HTERT RPE-1 (cell line): Measurements from ENCODE around the gene CCDC184.
"Not testable (repeated sequence)": the region's sequence is repeated elsewhere in the genome, so short reads cannot be mapped to it uniquely, and the experiment has no call there.

Experiments
- in situ Hi-C: fragments of 300-500 bp; cut with MboI; formaldehyde crosslinking; loops from 4 replicates; pipeline ENCODE4 v1.14.3; 2020; ENCODE audit warnings: low sequenced_read_pairs

The CCDC184 gene

DNA sequence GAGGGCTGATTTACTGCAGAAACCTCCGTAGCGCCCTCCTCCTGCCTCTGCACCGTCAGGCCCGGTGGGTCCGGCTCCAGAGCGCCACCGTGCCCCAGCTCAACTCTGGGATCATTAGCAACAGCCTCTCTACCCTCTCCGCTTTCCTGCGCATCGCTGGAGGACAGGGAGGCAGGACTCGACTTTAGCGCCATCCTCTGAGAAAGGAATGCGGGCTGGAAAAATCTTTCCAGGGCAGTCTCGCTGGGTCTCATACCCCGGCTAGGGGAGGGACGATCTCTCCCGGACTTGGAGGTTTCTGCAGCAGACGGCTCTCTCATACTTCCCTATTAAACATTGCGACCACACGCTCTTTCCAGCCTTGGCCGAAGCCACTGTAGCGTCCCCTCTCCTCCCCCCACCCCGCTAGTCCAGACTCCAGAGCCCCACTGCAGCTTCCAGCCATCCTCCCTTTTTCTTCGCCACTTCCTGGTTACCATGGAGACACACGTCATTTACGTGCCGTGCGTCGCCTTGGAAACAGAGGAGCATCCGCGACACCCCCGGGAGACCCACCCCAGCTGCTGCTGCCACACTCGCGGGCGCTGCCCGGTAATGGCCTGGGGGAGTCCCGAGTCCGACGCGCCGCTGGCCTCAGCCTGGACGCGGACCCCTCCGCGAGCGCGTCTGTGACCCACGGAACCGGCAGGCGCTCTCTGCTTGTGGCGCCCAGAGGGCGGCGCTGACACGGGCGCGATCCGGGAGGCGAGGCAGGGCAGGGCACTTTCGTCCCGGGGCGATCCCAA, at the start of gene CCDC184:
Gene CCDC184, plus strand, starts transcription at position 554 of the 785 bp plus-strand sequence. CDS start 479 bp downstream, outside the sequence.
- in situ Hi-C loops, result no loop called here

DNA sequence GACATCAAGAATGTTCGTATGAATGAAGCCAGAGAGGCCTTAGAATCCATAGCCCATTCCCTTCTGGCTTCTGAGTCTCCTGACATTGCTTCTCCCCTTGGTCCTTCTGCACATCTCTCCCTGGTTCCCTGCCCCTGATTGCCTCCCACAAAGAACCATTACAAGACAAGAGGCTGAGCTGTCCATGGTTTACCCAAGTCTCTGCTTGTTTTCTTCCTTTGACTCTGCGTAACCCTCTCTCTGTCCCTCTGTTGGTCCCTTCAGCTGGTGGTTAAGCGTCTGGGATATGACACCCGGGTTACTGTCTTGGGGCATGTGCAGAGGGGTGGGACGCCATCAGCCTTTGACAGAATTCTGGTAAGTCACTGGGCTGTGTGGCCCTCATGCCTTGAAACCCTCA, 48.4 kb upstream of the CCDC184 start:
- in situ Hi-C loops, result no loop called here

DNA sequence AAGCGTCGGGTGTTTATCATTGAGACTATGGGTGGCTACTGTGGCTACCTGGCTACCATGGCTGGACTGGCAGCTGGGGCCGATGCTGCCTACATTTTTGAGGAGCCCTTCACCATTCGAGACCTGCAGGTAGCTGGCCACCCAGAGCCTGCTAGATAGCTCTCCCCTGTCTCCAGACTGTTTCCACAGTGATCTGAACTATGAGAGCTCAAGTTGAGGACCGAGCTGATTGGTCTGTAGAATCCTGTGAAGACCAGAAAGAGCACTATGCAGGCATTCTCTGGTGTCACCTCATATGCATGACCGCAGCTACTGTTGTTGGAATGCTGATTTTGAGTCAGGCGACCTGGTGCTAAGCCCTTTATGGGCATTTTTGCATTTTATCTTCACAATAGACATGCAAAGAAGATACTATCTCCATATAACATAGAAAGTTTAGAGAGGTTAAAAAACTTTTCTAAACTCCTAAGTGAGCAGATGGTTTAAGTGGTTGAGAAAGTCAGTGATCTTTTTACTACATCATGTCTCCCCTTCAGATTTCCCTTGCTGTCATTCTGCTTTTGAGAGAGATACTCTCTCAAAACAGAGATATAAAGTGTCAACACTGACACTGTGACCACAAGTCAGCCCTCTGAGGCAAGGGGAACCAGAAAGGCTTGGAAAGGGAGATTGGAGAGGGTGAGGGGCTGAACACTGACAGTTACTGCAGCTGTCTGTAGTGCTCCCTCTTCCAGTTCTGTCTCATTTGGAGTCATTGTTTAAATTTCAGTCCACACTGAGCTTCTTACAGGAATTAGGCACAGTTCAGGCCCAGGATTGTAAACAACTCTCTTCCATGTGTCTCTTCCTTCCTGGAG, 40.4 kb upstream of the CCDC184 start:
- in situ Hi-C loops, result no loop called here

DNA sequence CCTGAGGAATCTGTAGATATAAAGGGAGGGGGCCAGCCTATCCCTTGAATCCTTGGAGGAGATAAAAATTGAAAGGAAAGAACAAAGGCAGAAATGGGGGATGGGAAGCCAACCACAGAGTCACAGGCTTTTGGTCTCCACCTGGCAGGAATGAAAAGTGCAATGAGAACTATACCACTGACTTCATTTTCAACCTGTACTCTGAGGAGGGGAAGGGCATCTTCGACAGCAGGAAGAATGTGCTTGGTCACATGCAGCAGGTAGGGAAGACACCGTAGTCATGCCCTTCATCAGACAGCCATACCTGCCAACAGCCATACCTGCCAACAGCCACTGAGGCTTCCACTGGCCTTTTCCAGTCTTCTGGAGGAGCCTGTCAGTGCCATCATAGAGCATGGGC, 39.5 kb upstream of the CCDC184 start:
- in situ Hi-C loops, result no loop called here

DNA sequence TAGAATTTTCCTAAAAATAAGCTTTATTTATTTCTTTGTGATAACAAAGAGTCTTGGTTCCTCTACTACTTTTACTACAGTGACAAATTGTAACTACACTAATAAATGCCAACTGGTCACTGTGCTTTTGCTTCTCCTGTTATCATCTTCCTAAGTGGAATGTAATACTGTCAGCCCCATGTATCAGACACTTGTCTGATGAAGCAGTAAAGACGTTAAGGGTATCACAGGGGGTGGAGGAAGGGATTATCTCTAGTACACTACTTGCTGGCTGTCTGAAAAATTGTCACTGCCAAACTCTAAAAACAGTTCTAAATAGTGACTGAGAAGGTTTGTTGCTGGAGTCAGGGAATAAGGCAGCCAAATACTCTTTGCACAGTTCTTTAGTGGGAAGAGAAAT, 37.5 kb upstream of the CCDC184 start:
- in situ Hi-C loops, result no loop called here

DNA sequence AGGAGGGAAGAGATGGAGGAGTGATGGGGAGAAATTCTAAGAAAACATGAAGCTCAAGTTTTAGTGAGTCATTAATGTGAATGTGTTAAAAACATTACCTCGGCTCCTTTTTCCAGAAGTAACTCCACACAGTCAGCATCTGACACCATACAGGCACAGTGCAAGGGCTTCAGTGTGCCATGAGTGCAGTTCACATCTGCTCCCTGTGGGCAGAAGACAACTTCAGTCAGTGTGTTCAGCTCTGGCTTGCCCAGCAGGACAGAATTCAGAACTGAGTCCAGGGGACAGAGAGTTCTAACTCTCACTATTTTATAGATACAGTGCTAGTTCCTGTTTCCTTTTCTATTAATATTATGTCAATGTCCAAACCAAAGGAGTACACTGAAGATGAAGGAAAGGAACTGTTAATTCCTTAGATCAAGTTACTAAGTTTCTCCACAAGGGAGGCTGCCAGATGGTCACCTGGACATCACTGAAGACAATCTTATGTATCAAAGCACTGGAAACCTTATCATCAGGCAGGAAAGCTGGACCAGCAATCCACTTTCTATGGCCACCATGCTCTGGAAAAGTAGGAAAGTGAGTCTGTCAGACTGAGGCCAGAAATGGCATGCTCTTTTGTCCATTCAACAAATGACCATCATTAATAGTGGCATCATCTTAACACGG, 32.2 kb upstream of the CCDC184 start:
- in situ Hi-C loops, result no loop called here

DNA sequence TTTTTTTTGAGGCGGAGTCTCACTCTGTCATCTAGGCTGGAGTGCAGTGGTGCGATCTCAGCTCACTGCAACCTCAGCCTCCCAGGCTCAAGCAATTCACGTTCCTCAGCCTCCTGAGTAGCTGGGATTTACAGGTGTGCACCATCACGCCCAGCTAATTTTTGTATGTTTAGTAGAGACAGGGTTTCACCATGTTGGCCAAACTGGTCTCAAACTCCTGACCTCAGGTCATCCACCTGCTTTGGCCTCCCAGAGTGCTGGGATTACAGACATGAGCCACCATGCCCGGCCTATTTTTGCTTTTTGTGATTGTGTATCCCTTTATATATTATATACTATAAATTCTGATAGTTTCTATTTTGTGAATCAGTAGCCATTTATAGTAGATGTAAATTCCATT, 27.7 kb upstream of the CCDC184 start:
- in situ Hi-C loops, result not testable (repeated sequence)

DNA sequence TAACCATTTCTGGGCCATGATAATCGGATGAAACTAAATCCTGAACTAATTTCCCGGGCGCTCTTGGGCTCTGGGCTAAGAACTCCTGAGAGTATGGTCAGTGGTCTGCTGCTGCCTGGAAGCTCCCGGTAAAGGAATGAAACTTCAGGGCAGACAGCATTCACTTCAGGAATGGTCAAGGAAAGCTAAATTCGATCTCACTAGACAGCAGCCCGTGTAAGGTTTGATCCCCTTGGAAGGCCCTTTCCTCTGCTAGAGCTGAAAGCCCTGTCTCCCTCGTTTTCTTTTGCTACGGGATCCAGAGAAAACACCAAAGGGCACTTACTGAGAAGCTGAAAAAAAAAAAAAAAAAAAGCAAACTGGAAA, 26.8 kb upstream of the CCDC184 start:
- in situ Hi-C loops, result no loop called here

DNA sequence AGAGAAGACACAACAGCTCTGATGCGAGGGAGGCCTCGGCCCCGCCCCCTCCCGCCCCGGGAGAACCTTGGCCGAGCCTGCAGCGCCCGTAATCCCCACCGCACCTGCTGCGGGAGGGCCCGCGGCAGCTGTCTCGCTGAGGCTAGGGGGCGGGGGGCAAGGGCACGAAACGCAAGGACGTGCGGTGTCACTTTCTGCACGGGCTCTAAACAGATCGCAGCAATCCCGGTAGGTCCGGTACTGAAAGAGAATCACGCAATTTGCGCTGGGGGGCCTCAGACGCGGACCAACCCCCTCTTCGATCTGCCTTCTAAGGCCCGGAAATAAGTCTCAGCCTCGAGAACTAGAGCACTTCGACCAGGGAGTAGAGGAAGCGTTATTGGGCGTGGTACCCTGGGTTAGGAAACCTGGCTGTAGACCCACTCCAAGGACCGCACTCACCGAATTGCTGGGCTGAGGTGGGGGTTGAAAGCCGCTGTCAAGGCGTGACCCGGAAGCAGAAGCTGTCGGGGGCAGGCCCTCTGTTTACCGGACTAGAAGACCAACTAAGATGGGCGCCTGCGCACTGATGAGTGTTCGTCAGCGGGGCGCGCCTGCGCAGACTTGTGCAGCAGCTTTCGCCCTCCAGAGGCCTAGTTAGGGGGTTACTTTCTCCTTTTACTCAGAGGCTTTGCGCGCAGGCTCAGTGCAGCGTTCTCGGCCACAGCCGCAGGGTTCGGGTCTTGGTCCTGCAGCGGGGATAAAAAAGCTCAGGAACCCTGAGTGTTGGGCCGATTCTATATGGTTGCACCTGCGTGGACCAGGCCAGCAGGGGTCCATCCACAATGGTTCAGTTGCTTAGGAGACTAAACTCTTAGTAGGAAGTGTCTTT, 26.2 kb upstream of the CCDC184 start, which contains the start of gene ASB8:
Gene ASB8, minus strand, starts transcription at position 498 of the 871 bp plus-strand sequence. CDS start 4,019 bp downstream, outside the sequence.
- in situ Hi-C loops, result no loop called here

DNA sequence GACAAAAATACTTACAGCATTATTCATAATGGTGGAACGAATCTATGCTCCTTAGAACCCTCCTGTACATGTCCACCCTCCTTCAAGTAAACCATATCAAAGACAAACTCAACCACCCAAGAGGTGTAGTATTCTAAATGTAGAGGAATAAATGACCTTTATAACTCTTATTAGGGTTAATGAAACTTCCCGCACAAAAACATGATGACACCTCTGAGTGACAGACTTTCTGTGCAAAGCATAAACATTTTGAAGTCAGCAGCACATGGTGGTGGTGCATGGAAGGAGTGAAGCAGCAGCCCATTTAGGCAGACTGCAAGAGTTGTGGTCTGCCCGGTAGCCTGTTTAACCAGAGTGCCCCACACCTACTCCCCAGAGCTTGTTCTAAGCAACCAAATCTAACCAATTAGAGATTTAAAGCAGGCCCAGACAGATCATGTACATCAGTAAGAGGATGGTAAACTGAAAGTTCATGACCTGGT, 25.5 kb upstream of the CCDC184 start:
- in situ Hi-C loops, result no loop called here

DNA sequence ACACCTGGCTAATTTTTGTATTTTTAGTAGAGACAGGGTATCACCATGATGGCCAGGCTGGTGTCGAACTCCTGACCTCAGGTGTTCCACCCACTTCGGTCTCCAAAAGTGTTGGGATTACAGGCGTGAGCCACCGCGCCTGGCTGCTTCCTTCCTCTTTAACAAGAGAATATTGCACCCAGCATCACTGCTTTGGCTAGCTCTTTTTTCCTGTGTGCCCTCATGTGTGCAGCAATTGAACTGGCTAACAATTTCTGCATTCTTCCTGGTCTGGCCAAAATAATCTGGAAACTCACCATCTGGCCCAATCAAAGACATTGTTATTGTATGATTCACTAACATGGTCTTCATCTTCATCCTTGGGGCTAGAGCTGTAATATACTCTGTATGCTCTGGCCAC, 23.4 kb upstream of the CCDC184 start:
- in situ Hi-C loops, result no loop called here

DNA sequence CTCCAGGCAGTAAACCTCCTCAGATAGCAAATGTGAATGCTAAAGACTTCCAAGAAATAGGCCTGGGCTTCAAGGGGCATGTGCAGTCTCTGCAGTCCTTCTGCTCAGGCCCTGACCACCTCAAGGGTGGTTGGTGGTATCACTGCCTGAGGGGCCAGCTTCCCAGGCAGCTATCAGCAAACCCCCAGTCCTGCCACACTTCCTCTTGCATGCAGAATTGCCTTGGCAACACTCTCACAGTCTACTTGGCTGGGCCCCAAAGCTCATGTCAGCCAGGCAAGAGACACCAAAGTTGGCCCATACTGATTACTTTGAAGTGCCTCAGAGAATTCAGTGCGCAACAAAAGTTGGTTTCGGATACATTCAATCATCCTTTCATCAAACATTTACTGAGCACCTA, 22.6 kb upstream of the CCDC184 start:
- in situ Hi-C loops, result no loop called here

DNA sequence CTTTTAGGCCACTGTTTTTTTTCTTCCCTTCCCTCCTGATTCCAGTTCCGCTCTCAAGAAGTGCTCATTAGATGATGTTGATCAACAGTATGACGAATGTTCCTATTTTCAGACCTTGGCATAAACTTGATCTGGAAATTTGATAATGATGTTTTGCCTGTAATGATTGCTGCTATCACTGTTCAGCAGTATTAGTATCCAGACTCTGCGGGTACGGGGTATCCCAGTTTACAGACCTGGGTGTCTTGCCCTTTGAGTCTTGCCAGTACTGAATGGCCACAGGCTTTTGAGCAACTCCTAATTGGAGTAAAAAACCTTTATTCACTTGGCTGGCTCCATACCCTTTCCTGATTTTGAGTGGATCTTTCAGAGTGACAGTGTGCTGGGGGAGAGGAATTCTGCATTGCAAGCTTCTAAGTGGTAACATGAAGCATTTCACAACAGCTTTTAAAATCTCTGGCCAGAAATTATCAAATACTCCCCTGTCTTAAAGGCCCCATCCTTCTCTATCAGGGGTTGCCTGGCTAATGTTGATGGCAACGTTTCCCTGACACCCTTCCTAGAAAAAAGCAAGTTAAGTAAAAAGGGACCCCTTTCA, 20.2 kb upstream of the CCDC184 start:
- in situ Hi-C loops, result no loop called here

DNA sequence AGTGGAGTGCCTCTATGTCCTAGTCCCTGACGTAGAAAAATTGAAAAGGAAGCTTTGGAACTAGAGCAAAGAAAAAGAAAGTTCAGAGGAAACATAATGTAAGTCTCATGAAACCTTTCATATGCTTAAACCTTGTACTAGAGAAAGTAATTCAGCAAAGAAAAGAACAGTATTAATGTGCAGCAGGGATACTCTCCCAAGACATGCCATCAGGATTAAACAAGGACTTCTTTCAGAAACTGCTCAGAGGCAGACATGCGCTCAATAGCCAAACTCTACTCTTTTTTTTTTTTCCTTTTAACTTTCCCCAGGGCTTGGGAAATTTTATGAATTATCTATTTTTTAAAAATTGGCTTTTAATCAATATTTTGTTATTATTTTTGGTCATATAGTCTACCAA, 19.0 kb upstream of the CCDC184 start:
- in situ Hi-C loops, result no loop called here

DNA sequence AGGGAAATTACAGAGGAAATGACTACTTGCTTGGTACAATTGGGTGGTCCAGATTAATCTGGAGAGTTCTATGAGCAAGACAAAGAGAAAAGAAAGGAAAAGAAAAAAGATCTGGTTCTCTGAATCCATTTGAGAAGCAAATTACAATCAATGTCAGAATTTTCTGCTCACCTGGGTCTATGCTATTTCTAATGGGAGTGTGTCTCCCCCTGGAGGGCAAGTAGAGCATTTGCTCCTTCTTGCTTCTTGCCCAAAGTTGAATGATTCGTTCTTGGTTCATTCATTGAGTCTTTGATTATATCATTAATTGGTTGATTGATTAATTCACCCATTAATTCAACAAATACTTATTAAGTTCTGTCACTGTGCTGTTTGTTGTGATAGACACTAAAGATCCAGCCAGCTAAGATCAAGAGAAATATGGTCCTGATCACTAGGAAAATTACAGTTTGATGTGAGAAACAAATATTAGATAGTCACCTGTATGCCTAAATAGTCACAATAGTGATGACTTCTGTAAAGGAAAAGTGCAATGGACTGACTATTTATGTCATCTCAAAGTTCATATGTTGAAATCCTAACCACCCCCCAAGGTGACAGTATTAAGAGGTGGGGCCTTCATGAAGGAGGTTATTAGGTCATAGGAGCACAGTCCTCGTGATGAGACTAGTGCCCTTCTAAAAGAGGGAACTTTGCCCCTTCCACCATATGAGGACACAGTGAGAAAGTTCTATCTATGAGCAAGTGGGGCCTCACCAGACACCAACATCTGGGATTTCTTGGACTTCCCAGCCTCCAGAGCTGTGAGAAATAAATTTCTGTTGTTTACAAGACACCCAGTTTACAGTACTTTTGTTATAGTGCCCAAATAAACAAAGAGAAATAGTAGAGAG, 18.1 kb upstream of the CCDC184 start:
- in situ Hi-C loops, result no loop called here

DNA sequence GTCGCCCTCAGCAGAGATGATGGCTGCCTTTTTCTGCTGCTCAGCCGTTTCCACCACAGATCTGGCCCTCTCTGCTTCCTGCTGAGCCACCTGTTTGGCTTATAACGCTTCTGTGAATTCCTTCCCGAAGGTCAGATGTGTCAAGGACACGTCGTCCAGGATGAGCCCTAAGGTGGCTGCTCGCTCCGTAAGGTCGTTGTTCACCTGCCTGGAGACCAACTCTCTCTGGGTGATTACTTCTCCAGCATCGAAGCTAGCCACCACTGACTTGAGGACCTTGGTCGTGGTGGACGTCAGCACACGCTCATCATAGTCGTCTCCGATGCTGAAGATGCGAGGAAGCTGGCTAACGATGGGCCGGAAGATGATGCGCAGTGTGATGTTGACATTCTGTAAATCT, 14.4 kb upstream of the CCDC184 start:
- in situ Hi-C loops, result no loop called here

DNA sequence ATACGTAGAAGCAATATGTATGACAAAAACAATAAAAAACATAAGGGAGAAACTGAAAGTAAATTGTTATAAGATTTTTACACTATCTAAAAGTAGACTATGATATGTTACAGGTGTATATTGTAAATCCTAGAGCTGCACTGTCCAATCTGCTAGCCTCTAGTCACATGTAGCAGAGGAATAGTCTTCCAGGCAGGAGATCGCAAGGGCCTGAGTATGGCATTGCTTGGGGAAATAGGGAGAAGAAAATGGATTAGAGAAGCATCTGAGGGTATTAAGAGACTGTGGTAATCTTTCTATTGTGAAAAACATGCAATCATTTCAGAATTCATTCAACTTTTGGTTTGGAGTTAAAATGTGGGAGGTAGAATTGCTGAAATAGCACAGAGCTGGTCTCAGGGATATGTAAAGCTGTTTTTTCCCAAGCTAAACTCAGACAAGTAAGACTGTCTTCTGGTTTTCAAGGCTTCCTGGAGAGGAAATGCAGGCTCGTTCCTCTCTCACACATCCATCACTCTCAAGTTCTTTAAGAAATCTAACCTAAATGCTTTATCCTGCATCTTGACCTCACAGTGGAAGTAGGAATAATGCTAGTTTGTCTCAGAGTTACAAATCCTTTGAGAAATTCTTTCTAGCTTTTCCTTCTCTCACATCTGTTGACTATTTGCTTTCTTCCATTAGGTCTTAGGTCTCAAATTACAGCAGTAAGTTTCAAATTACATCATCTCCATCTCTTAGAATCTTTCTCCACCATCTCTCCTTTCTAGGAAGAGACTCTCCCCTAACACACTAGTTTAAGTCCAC, 7.6 kb upstream of the CCDC184 start:
- in situ Hi-C loops, result no loop called here

DNA sequence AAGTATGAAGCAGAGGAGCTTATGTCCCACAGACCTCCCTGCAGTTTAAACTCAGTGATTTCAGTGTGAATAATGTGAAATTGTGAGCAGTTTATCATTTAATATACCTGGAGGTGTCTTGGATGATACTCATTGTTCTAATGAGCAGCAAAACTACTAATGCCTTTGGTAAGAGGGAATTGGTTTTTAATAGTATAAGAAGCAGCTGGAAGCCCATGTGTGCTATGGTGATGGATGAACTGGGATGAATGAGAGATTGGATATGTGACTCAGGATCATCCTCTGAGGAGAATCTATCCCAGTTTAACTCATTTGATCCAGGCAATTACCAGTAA, 7.1 kb upstream of the CCDC184 start:
- in situ Hi-C loops, result no loop called here
